ENCODE data around the gene DOCK6. TPM values are rescaled to one million over a fixed set of nuclear protein-coding genes. Genes with fewer than 3 reads are reported as not detected.

Gene DOCK6
- total RNA-seq, 1 experiment from 2014 or later: 88.8 TPM

- H3K4me3 Mint-ChIP-seq: no peak overlapping the region
- H3K27ac Mint-ChIP-seq: no peak overlapping the region
- H3K36me3 Mint-ChIP-seq: no peaks in the 10 kb centered on the region
- DNase-seq (ENCODE audit: low spot score): no peak
- ChIA-PET CTCF (interaction anchor here (1.0 to 3.1 kb wide), 9 partner anchors 11 to 186 kb away, joined by 3 to 35 read pairs (median 3); partner anchors contain the start of gene EPOR), POLR2A (no interaction called here)
- no peak for ATAC-seq
- no peak for TF ChIP-seq TP53 (CRISPR knock-in tag; IDR thresholded peaks at IDR 0.05)
- TF ChIP-seq CBFB (CRISPR knock-in tag; IDR thresholded peaks at IDR 0.05; ENCODE audit: low read depth): no peak
- TF ChIP-seq E2F5 (CRISPR knock-in tag; IDR thresholded peaks at IDR 0.05): no peak
- no peak for TF ChIP-seq ZNF263 (CRISPR knock-in tag; IDR thresholded peaks at IDR 0.05; ENCODE audit: low read depth)
- no peak for TF ChIP-seq ATF3 (CRISPR knock-in tag; conservative IDR thresholded peaks at IDR 0.05)
- TF ChIP-seq GTF2I (CRISPR knock-in tag; conservative IDR thresholded peaks at IDR 0.05): no peak
- no peak for TF ChIP-seq AFF4 (CRISPR knock-in tag; IDR thresholded peaks at IDR 0.05; ENCODE audit: borderline replicate concordance)
- TF ChIP-seq ZBTB21 (CRISPR knock-in tag; IDR thresholded peaks at IDR 0.05; ENCODE audit: borderline replicate concordance): no peak
- no peak for TF ChIP-seq RELA (CRISPR knock-in tag; IDR thresholded peaks at IDR 0.05; ENCODE audit: borderline replicate concordance)
- TF ChIP-seq ZNF138 (CRISPR knock-in tag; conservative IDR thresholded peaks at IDR 0.05): no peak
- TF ChIP-seq CDX4 (CRISPR knock-in tag; IDR thresholded peaks at IDR 0.05; ENCODE audit: borderline replicate concordance): no peak
- no peak for TF ChIP-seq NR1H2 (CRISPR knock-in tag; IDR thresholded peaks at IDR 0.05)
- TF ChIP-seq ZNF512 (CRISPR knock-in tag; IDR thresholded peaks at IDR 0.05; ENCODE audit: borderline replicate concordance): no peak
- no peak for TF ChIP-seq JUN (CRISPR knock-in tag; IDR thresholded peaks at IDR 0.05)
- TF ChIP-seq FOXP1 (CRISPR knock-in tag; IDR thresholded peaks at IDR 0.05; ENCODE audit: borderline replicate concordance): no peak
- peaks cover 12% of the 10 kb centered on the region for H3K4me1 Mint-ChIP-seq
- no peaks in the 10 kb centered on the region; the same call in 1 of the 2 replicates for H3K27me3 Mint-ChIP-seq (ENCODE audit: low read depth)
- no peaks in the 10 kb centered on the region for H3K9me3 Mint-ChIP-seq
These were observed 33.9 kb upstream of the DOCK6 start for GRCh38 chr19:11296264-11296663.

- no peak within 1 kb of the TSS for H3K4me3 Mint-ChIP-seq
- ATAC-seq (no peak), DNase-seq (ENCODE audit: low spot score) (no peak)
- H3K4me1 Mint-ChIP-seq: peaks cover 12% of the 10 kb centered on the region
- ChIA-PET CTCF (interaction anchor here (1.0 to 3.1 kb wide), 8 partner anchors 12 to 187 kb away, joined by 3 to 35 read pairs (median 3); partner anchors contain the start of gene EPOR), POLR2A (no interaction called here)
- no peaks in the 10 kb centered on the region for H3K9me3 Mint-ChIP-seq
- no peak within 1 kb of the TSS for H3K27ac Mint-ChIP-seq
- no peaks in the 10 kb centered on the region; the same call in 1 of the 2 replicates for H3K27me3 Mint-ChIP-seq (ENCODE audit: low read depth)
- H3K36me3 Mint-ChIP-seq: no peaks in the 10 kb centered on the region
- TF ChIP-seq PRDM15 (CRISPR knock-in tag; IDR thresholded peaks at IDR 0.05): no peak
- no peak for TF ChIP-seq E2F1 (CRISPR knock-in tag; IDR thresholded peaks at IDR 0.05)
- TF ChIP-seq EMX1 (CRISPR knock-in tag; IDR thresholded peaks at IDR 0.05): no peak
- TF ChIP-seq ZNF512 (CRISPR knock-in tag; IDR thresholded peaks at IDR 0.05; ENCODE audit: borderline replicate concordance): no peak
- TF ChIP-seq TEAD1 (CRISPR knock-in tag; IDR thresholded peaks at IDR 0.05): no peak
- TF ChIP-seq NR1H2 (CRISPR knock-in tag; IDR thresholded peaks at IDR 0.05): no peak
These were observed 33.4 kb upstream of the DOCK6 start, which contains the start of gene TSPAN16 for GRCh38 chr19:11295665-11296245. Gene TSPAN16, plus strand, starts transcription at chr19:11296160. Its CDS starts 138 bp downstream, at chr19:11296298.

All from WTC11 (cell line).